Kidney (tissue), 14 donors: ENCODE measurements around the gene REEP1. TPM values are rescaled to one million over a fixed set of nuclear protein-coding genes. Genes with fewer than 3 reads are reported as not detected.

Experiments
- DNase-seq, 5 donors: peaks; one replicate each; pipeline ENCODE4 v3.0.0-alpha.2; 2013 to 2020
- FAIRE-seq: peaks from 2 replicates; lab custom pipeline; 2012; peaks lifted over from hg19 to GRCh38; lab: Jason Lieb, UNC
- H3K27ac ChIP-seq, 2 donors: one replicate each; pipeline ENCODE4 v1.7.0; 2013; ENCODE audit warnings: low read depth in 2 of 2, low read length in 2 of 2, inconsistent platforms in 1 of 2
- H3K27me3 ChIP-seq: one replicate; pipeline ENCODE4 v1.7.1; 2013; ENCODE audit warnings: low read length, inconsistent platforms; ENCODE audit not compliant: control insufficient read depth, insufficient read depth
- H3K36me3 ChIP-seq, 3 donors: one replicate each; pipeline versions ENCODE4 v1.7.0 to v1.7.1; 2013; ENCODE audit warnings: low read length in 3 of 3, control low read depth in 1 of 3, inconsistent platforms in 1 of 3; ENCODE audit not compliant: insufficient read depth in 3 of 3, control insufficient read depth in 2 of 3
- H3K4me1 ChIP-seq, 3 donors: one replicate each; pipeline versions ENCODE4 v1.7.0 to v1.7.1; 2013; ENCODE audit warnings: low read length in 3 of 3, inconsistent platforms in 1 of 3, low read depth in 1 of 3; ENCODE audit not compliant: control insufficient read depth in 2 of 3, insufficient read depth in 2 of 3
- H3K4me3 ChIP-seq, 3 donors: one replicate each; pipeline versions ENCODE4 v1.7.0 to v1.8.1; 2013; ENCODE audit warnings: low read length in 3 of 3, control low read depth in 1 of 3, inconsistent platforms in 1 of 3
- H3K9ac ChIP-seq, 3 donors: one replicate each; pipeline versions ENCODE4 v1.7.0 to v1.7.1; 2013; ENCODE audit warnings: low read length in 3 of 3, control low read depth in 1 of 3, inconsistent platforms in 1 of 3
- H3K9me3 ChIP-seq, 3 donors: one replicate each; pipeline versions ENCODE4 v1.7.0 to v1.7.1; 2013; ENCODE audit warnings: low read length in 3 of 3, control low read depth in 1 of 3, inconsistent platforms in 1 of 3; ENCODE audit not compliant: control insufficient read depth in 2 of 3, insufficient read depth in 1 of 3
- intact Hi-C: fragments of 100-400 bp; cut with DNase I; formaldehyde crosslinking; loops from one replicate; pipeline ENCODE4 v1.11.1; 2022
- polyA plus RNA-seq: library from polyadenylated mRNA; stranded (reverse); fragments of 350-450 nt; fragmentation: Illumina TruSeq; extraction: RNeasy Lipid Tissue Mini Kit (QIAGEN cat#74804); gene quantifications from one replicate; pipeline ENCODE4 v1.2.3, GENCODE V29; 2014; ENCODE audit warnings: low read depth, low replicate concordance; ENCODE audit not compliant: insufficient read depth
- total RNA-seq: library from RNA; stranded (reverse); fragmentation: NEBNext Ultra II Directional; extraction: Animal tissue kit (Norgen Biotek cat#: 25700); gene quantifications from one replicate; pipeline ENCODE4 v1.2.1, GENCODE V29; 2021
- TF ChIP-seq, protein P1 (sequence below): IDR thresholded peaks from 3 replicates; pipeline ENCODE4 v1.5.1; 2012; ENCODE audit warnings: mild to moderate bottlenecking, moderate library complexity, borderline replicate concordance; ENCODE audit not compliant: insufficient read depth; ENCODE audit errors: extremely low read depth
- donor health status: control.
- donor health status: control.
- donor health status: control.
- donor health status: control.
- donor health status: control.
- donor health status: DM: yes; HTN: yes; CAD: no.
- donor health status: Normal renal cell carcinoma (clear cell type).

Gene REEP1
- total and polyA plus RNA-seq, 2 donors from 2014 or later, result 3.3 to 4.3 TPM

GRCh38 chr2:86186431-86186830 is 151.0 kb downstream of the REEP1 start:
- no peaks in the 10 kb centered on the region for H3K27me3 ChIP-seq
- H3K4me1 ChIP-seq, result peaks cover 4 to 14% (median 10%) of the 10 kb centered on the region in 3 donors
- DNase-seq (no peak), FAIRE-seq (no peak)
- no peaks in the 10 kb centered on the region for H3K9me3 ChIP-seq
- intact Hi-C loops, result no loop called here
- H3K9ac ChIP-seq, result no peak overlapping the region
- H3K36me3 ChIP-seq, result peaks cover 0 to 3% (median 0%) of the 10 kb centered on the region in 3 donors
- H3K4me3 ChIP-seq, result no peak overlapping the region
- TF ChIP-seq, protein P1, sequence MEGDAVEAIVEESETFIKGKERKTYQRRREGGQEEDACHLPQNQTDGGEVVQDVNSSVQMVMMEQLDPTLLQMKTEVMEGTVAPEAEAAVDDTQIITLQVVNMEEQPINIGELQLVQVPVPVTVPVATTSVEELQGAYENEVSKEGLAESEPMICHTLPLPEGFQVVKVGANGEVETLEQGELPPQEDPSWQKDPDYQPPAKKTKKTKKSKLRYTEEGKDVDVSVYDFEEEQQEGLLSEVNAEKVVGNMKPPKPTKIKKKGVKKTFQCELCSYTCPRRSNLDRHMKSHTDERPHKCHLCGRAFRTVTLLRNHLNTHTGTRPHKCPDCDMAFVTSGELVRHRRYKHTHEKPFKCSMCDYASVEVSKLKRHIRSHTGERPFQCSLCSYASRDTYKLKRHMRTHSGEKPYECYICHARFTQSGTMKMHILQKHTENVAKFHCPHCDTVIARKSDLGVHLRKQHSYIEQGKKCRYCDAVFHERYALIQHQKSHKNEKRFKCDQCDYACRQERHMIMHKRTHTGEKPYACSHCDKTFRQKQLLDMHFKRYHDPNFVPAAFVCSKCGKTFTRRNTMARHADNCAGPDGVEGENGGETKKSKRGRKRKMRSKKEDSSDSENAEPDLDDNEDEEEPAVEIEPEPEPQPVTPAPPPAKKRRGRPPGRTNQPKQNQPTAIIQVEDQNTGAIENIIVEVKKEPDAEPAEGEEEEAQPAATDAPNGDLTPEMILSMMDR, result no peak
- H3K27ac ChIP-seq, result no peak overlapping the region

GRCh38 chr2:86185517-86186212 is 151.8 kb downstream of the REEP1 start:
- Histone ChIP-seq H3K9ac (no peak overlapping the region), H3K4me3 (no peak overlapping the region), H3K36me3 (peaks cover 0 to 4% (median 3%) of the 10 kb centered on the region in 3 donors), H3K9me3 (no peaks in the 10 kb centered on the region), H3K27me3 (no peaks in the 10 kb centered on the region), H3K27ac (peak overlapping the region; percentile 9 to 40), H3K4me1 (peaks cover 4 to 14% (median 10%) of the 10 kb centered on the region in 3 donors)
- no peak for FAIRE-seq
- no peak for DNase-seq
- TF ChIP-seq, protein P1, result no peak
- intact Hi-C loops, result no loop called here

DNA sequence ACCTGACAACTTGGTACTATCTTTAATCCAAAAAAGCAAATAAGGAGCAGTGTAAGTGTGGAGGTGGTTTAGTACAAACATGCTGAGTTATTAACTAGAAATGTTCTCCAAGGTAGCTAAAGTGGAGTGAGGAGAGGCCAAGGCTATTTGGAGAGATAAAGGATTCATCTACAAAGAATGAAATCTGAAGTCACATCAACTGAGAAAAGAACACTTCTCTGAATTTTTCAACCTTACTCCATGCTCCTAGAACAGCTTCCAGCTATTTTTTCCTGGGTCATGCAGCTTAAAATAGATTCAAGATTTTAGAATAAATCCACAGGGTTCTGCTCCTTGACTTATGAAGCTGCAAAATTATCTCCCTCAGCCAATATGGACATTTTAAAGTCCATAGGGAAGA is 160.8 kb downstream of the REEP1 start:
- no peak overlapping the region for H3K4me3 ChIP-seq
- peaks cover 2 to 43% (median 16%) of the 10 kb centered on the region in 3 donors for H3K36me3 ChIP-seq
- DNase-seq (no peak), FAIRE-seq (no peak)
- H3K4me1 ChIP-seq, result no peaks in the 10 kb centered on the region
- intact Hi-C loops, result no loop called here
- no peak overlapping the region for H3K9ac ChIP-seq
- H3K9me3 ChIP-seq, result no peaks in the 10 kb centered on the region
- H3K27ac ChIP-seq, result no peak overlapping the region
- TF ChIP-seq, protein P1, result no peak
- H3K27me3 ChIP-seq, result no peaks in the 10 kb centered on the region
